Measurements from ENCODE around the gene DGUOK. TPM values are rescaled to one million over a fixed set of nuclear protein-coding genes. Genes with fewer than 3 reads are reported as not detected.

Gene DGUOK
- polyA plus RNA-seq, 1 donor (not counting 4 experiments of a cell fraction or from before 2014, with no cell fraction given), result 102 TPM

- Histone ChIP-seq H3K36me3 (ENCODE audit: control insufficient read depth in 2 of 2, extremely low read depth in 1 of 2, insufficient read depth in 2 of 2, low read length in 2 of 2) (no peaks in the 10 kb centered on the region), H3K4me2 (ENCODE audit: control insufficient read depth, extremely low read depth, insufficient read depth, low read depth, low read length) (no peak overlapping the region), H2AFZ (ENCODE audit: control insufficient read depth, low read length) (no peak overlapping the region), H3K9me1 (ENCODE audit: control insufficient read depth, extremely low read depth, insufficient read depth, low read length) (no peaks in the 10 kb centered on the region), H3K79me2 (ENCODE audit: control insufficient read depth, insufficient read depth, low read length) (no peaks in the 10 kb centered on the region), H3K27ac (ENCODE audit: control insufficient read depth, insufficient read depth, low read length) (no peak overlapping the region), H3K4me3 (ENCODE audit: control insufficient read depth in 2 of 3, extremely low read depth in 1 of 3, insufficient read depth in 2 of 3, low read depth in 1 of 3, low read length in 3 of 3) (no peak overlapping the region), H3K27me3 (ENCODE audit: control insufficient read depth, extremely low read depth, insufficient read depth, low read length) (no peaks in the 10 kb centered on the region), H3K4me1 (ENCODE audit: control insufficient read depth, extremely low read depth, insufficient read depth, low read length) (no peaks in the 10 kb centered on the region), H3K9ac (ENCODE audit: control insufficient read depth, extremely low read depth, insufficient read depth, low read length) (no peak overlapping the region), H4K20me1 (ENCODE audit: control insufficient read depth, extremely low read depth, insufficient read depth, low read length) (no peaks in the 10 kb centered on the region), H3K9me3 (ENCODE audit: control insufficient read depth, low read depth, low read length) (no peaks in the 10 kb centered on the region)
- DNase-seq (ENCODE audit: low read depth, low spot score) (no peak), FAIRE-seq (no peak)
- TF ChIP-seq CTCF (optimal IDR thresholded peaks at IDR 0.05 in 1 of 3, IDR thresholded peaks at IDR 0.05 in 1 of 3, conservative IDR thresholded peaks at IDR 0.05 in 1 of 3; ENCODE audit: extremely low read depth in 1 of 3, insufficient read depth in 2 of 3, low read length in 3 of 3) (no peak), EZH2 (IDR thresholded peaks at IDR 0.05; ENCODE audit: low read length) (no peak)
- dilution Hi-C loops (cut with MboI; ENCODE audit: extremely low pct_ligation_motif_present, low sequenced_read_pairs), result no loop called here
Measured at GRCh38 chr2:73895473-73895872, 31.2 kb upstream of the DGUOK start.

DNA sequence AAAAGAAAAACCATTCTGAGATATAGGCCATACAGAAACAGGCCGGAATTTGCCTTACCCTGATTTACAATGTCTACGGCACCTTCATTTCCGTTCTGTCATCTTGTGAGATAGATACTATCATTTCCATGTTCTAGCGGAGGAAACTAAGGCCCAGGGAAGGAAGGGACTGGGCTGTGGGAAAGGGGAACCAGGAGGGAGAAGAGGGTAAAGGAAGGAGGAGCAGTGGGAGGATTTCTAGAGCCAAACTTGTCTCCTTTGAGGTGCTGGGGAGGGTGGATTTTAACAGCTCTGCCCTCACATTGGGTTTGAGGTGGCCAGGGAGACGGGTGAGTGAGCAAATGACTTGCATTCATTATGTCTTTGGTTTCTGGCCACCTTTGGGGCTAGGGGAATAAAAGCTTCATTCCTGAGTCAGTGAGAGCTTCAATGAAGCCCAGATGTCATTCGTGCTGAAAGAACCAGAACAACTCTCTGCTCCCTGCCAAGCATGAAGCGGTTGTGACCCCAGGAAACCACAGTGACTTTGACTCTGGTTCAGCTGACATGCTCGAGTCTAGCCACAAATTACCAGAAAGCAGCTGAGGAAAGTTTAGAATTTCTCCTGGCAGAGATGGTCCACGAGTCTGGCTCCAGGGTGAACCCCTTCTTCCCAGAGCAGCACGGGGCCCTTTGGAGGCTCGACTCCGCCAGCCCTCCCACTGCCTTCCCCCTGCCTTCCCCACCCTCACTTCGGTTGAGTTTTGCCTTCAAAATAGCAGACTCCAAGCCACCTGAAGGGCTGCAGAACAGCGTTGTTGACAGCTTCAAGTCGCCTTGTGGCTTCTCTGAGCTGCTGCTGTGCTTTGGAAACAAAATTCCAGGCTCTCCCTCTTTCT lies 30.1 kb upstream of the DGUOK start:
- no peak overlapping the region for H3K4me2 ChIP-seq (ENCODE audit: control insufficient read depth, extremely low read depth, insufficient read depth, low read depth, low read length)
- H3K27ac ChIP-seq (ENCODE audit: control insufficient read depth, insufficient read depth, low read length), result no peak overlapping the region
- H3K27me3 ChIP-seq (ENCODE audit: control insufficient read depth, extremely low read depth, insufficient read depth, low read length), result no peaks in the 10 kb centered on the region
- no peaks in the 10 kb centered on the region for H3K79me2 ChIP-seq (ENCODE audit: control insufficient read depth, insufficient read depth, low read length)
- H3K9me3 ChIP-seq (ENCODE audit: control insufficient read depth, low read depth, low read length), result no peaks in the 10 kb centered on the region
- no peak for TF ChIP-seq EZH2 (IDR thresholded peaks at IDR 0.05; ENCODE audit: low read length)
- no peak overlapping the region for H2AFZ ChIP-seq (ENCODE audit: control insufficient read depth, low read length)
- no peak for FAIRE-seq
- no peaks in the 10 kb centered on the region for H4K20me1 ChIP-seq (ENCODE audit: control insufficient read depth, extremely low read depth, insufficient read depth, low read length)
- no peaks in the 10 kb centered on the region for H3K9me1 ChIP-seq (ENCODE audit: control insufficient read depth, extremely low read depth, insufficient read depth, low read length)
- H3K4me3 ChIP-seq (ENCODE audit: control insufficient read depth in 2 of 3, extremely low read depth in 1 of 3, insufficient read depth in 2 of 3, low read depth in 1 of 3, low read length in 3 of 3), result no peak overlapping the region
- no peaks in the 10 kb centered on the region for H3K4me1 ChIP-seq (ENCODE audit: control insufficient read depth, extremely low read depth, insufficient read depth, low read length)
- H3K36me3 ChIP-seq (ENCODE audit: control insufficient read depth in 2 of 2, extremely low read depth in 1 of 2, insufficient read depth in 2 of 2, low read length in 2 of 2), result no peaks in the 10 kb centered on the region
- DNase-seq (ENCODE audit: low read depth, low spot score), result no peak
- H3K9ac ChIP-seq (ENCODE audit: control insufficient read depth, extremely low read depth, insufficient read depth, low read length), result no peak overlapping the region
- dilution Hi-C loops (cut with MboI; ENCODE audit: extremely low pct_ligation_motif_present, low sequenced_read_pairs), result no loop called here
